Calu3 (cell line): ENCODE data around the gene CTNNBL1. TPM values are rescaled to one million over a fixed set of nuclear protein-coding genes. Genes with fewer than 3 reads are reported as not detected.

ENCODE experiments used
- BruUV-seq: library from RNA; stranded (reverse); fragments of 400-500 nt; replicated peaks from 2 replicates; lab custom pipeline; 2021; lab: Mats Ljungman, UMichigan
- CTCF ChIA-PET: fragments of 300-600 bp; sonication (Branson Sonifier 250); formaldehyde crosslinking; loops from one replicate; lab custom pipeline; 2022; ENCODE audit warnings: antibody characterized with exemption; lab: Charles Lee
- DNase-seq: peaks from one replicate; pipeline ENCODE4 v3.0.0; 2022
- H3K27ac Mint-ChIP-seq: one replicate; pipeline ENCODE4 v1.8.0; 2022; ENCODE audit warnings: mixed read lengths; ENCODE audit not compliant: unreplicated experiment
- H3K27me3 Mint-ChIP-seq: one replicate; pipeline ENCODE4 v1.8.0; 2022; ENCODE audit warnings: mixed read lengths; ENCODE audit not compliant: unreplicated experiment
- H3K36me3 Mint-ChIP-seq: one replicate; pipeline ENCODE4 v1.8.0; 2022; ENCODE audit warnings: mild to moderate bottlenecking, moderate library complexity, mixed read lengths; ENCODE audit not compliant: insufficient read depth, unreplicated experiment
- H3K4me1 Mint-ChIP-seq: one replicate; pipeline ENCODE4 v1.8.0; 2022; ENCODE audit warnings: mild to moderate bottlenecking, low read depth, mixed read lengths; ENCODE audit not compliant: unreplicated experiment
- H3K4me3 Mint-ChIP-seq: one replicate; pipeline ENCODE4 v1.8.0; 2022; ENCODE audit warnings: mild to moderate bottlenecking, low read depth, moderate library complexity, mixed read lengths; ENCODE audit not compliant: unreplicated experiment
- H3K9me3 Mint-ChIP-seq: one replicate; pipeline ENCODE4 v1.8.0; 2022; ENCODE audit warnings: low read depth, mixed read lengths; ENCODE audit not compliant: unreplicated experiment
- intact Hi-C: fragments of 100-400 bp; cut with micrococcal nuclease; formaldehyde crosslinking; loops from one replicate; pipeline ENCODE4 v1.10.0; 2022; ENCODE audit not compliant: unreplicated experiment
- total RNA-seq: library from RNA; stranded (reverse); gene quantifications from 2 replicates; pipeline ENCODE4 v1.2.3, GENCODE V29; 2022
- TF ChIP-seq, protein P1 (sequence below): fragments of 200-600 bp; IDR thresholded peaks from one replicate; pipeline ENCODE4 v1.8.0; 2022; ENCODE audit warnings: antibody characterized with exemption; ENCODE audit not compliant: unreplicated experiment

CTNNBL1 gene
- total RNA-seq, 1 experiment from 2014 or later = 106 TPM

GRCh38 chr20:37870294-37870693 lies 176.5 kb downstream of the CTNNBL1 start:
- no peaks in the 10 kb centered on the region for H3K4me1 Mint-ChIP-seq
- CTCF ChIA-PET = interaction anchor here (0.6 kb wide), 2 partner anchors 122 to 572 kb away, joined by 3 to 4 read pairs; no protein-coding TSS in a partner anchor
- TF ChIP-seq, protein P1, sequence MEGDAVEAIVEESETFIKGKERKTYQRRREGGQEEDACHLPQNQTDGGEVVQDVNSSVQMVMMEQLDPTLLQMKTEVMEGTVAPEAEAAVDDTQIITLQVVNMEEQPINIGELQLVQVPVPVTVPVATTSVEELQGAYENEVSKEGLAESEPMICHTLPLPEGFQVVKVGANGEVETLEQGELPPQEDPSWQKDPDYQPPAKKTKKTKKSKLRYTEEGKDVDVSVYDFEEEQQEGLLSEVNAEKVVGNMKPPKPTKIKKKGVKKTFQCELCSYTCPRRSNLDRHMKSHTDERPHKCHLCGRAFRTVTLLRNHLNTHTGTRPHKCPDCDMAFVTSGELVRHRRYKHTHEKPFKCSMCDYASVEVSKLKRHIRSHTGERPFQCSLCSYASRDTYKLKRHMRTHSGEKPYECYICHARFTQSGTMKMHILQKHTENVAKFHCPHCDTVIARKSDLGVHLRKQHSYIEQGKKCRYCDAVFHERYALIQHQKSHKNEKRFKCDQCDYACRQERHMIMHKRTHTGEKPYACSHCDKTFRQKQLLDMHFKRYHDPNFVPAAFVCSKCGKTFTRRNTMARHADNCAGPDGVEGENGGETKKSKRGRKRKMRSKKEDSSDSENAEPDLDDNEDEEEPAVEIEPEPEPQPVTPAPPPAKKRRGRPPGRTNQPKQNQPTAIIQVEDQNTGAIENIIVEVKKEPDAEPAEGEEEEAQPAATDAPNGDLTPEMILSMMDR = no peak
- intact Hi-C loops = no loop called here
- H3K9me3 Mint-ChIP-seq = no peaks in the 10 kb centered on the region
- no peaks in the 10 kb centered on the region for H3K27me3 Mint-ChIP-seq
- BruUV-seq = no TSS peak
- H3K36me3 Mint-ChIP-seq = peaks cover 12% of the 10 kb centered on the region
- H3K4me3 Mint-ChIP-seq = no peak overlapping the region
- DNase-seq = no peak
- H3K27ac Mint-ChIP-seq = no peak overlapping the region

GRCh38 chr20:37871751-37872150 lies 177.9 kb downstream of the CTNNBL1 start:
- H3K4me3 Mint-ChIP-seq = no peak overlapping the region
- intact Hi-C loops = no loop called here
- BruUV-seq = no TSS peak
- DNase-seq = no peak
- H3K27me3 Mint-ChIP-seq = no peaks in the 10 kb centered on the region
- CTCF ChIA-PET = interaction anchor here (0.6 kb wide), 1 partner anchor 868 kb away, joined by 4 read pairs; no protein-coding TSS in a partner anchor
- no peak overlapping the region for H3K27ac Mint-ChIP-seq
- TF ChIP-seq, protein P1 = no peak
- H3K9me3 Mint-ChIP-seq = no peaks in the 10 kb centered on the region
- no peaks in the 10 kb centered on the region for H3K4me1 Mint-ChIP-seq
- H3K36me3 Mint-ChIP-seq = peaks cover 19% of the 10 kb centered on the region

- DNase-seq = no peak
- peaks cover 19% of the 10 kb centered on the region for H3K36me3 Mint-ChIP-seq
- H3K27me3 Mint-ChIP-seq = no peaks in the 10 kb centered on the region
- H3K4me3 Mint-ChIP-seq = no peak overlapping the region
- BruUV-seq = no TSS peak
- no peaks in the 10 kb centered on the region for H3K9me3 Mint-ChIP-seq
- TF ChIP-seq, protein P1 = no peak
- no peak overlapping the region for H3K27ac Mint-ChIP-seq
- intact Hi-C loops = no loop called here
- no peaks in the 10 kb centered on the region for H3K4me1 Mint-ChIP-seq
- CTCF ChIA-PET = interaction anchor here (1.1 kb wide), 1 partner anchor 10 kb away, joined by 3 read pairs; no protein-coding TSS in a partner anchor
These were observed 178.3 kb downstream of the CTNNBL1 start for GRCh38 chr20:37872161-37872560.

DNA sequence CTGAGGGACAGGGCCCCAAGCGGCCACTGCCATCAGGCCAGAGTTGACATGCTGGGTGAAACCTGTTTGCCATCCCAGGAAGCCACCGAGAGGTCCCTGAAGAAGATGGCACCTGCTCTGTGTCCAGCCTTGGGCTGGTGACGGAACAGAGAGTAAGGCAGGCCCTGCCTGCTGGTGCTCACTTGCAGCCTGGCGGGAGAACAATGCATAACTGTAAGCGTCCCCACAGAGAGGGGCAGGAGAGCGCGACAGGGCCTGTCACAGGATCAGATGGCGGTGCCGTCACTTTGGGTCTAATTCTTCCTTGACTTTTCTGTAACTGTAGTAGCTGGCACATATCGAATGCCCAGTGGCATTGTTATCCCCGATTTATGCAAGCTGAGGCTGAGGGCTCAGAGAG lies 180.1 kb downstream of the CTNNBL1 start:
- TF ChIP-seq, protein P1 = no peak
- intact Hi-C loops = no loop called here
- H3K36me3 Mint-ChIP-seq = peaks cover 19% of the 10 kb centered on the region
- CTCF ChIA-PET = interaction anchor here (0.6 kb wide), 1 partner anchor 413 kb away, joined by 3 read pairs; no protein-coding TSS in a partner anchor
- H3K4me3 Mint-ChIP-seq = no peak overlapping the region
- no peak for DNase-seq
- no peak overlapping the region for H3K27ac Mint-ChIP-seq
- H3K27me3 Mint-ChIP-seq = no peaks in the 10 kb centered on the region
- H3K4me1 Mint-ChIP-seq = no peaks in the 10 kb centered on the region
- H3K9me3 Mint-ChIP-seq = no peaks in the 10 kb centered on the region
- BruUV-seq = no TSS peak
